ENCODE results near the gene WSCD2. TPM values are rescaled to one million over a fixed set of nuclear protein-coding genes. Genes with fewer than 3 reads are reported as not detected.

WSCD2 gene
- polyA plus RNA-seq, 1 donor (not counting 4 experiments of a cell fraction or from before 2014, with no cell fraction given) = not detected

- peaks cover 4% of the 10 kb centered on the region for H3K4me1 ChIP-seq (ENCODE audit: control insufficient read depth, extremely low read depth, insufficient read depth, low read length)
- dilution Hi-C loops (cut with MboI; ENCODE audit: extremely low pct_ligation_motif_present, low sequenced_read_pairs) = no loop called here
Observed at GRCh38 chr12:108119974-108120862, 8.9 kb upstream of the WSCD2 start.

GRCh38 chr12:108120863-108121165 lies 8.3 kb upstream of the WSCD2 start:
- Histone ChIP-seq H3K9me1 (ENCODE audit: control insufficient read depth, extremely low read depth, insufficient read depth, low read length) (no peaks in the 10 kb centered on the region), H3K36me3 (ENCODE audit: control insufficient read depth in 2 of 2, extremely low read depth in 1 of 2, insufficient read depth in 2 of 2, low read length in 2 of 2) (no peaks in the 10 kb centered on the region)
- dilution Hi-C loops (cut with MboI; ENCODE audit: extremely low pct_ligation_motif_present, low sequenced_read_pairs) = no loop called here

More at GRCh38 chr12:108119974-108120862, 8.9 kb upstream of the WSCD2 start:
- Histone ChIP-seq H3K36me3 (ENCODE audit: control insufficient read depth in 2 of 2, extremely low read depth in 1 of 2, insufficient read depth in 2 of 2, low read length in 2 of 2) (no peaks in the 10 kb centered on the region), H3K9ac (ENCODE audit: control insufficient read depth, extremely low read depth, insufficient read depth, low read length) (no peak overlapping the region), H3K9me1 (ENCODE audit: control insufficient read depth, extremely low read depth, insufficient read depth, low read length) (no peaks in the 10 kb centered on the region), H2AFZ (ENCODE audit: control insufficient read depth, low read length) (no peak overlapping the region), H3K79me2 (ENCODE audit: control insufficient read depth, insufficient read depth, low read length) (no peaks in the 10 kb centered on the region), H4K20me1 (ENCODE audit: control insufficient read depth, extremely low read depth, insufficient read depth, low read length) (no peaks in the 10 kb centered on the region), H3K4me2 (ENCODE audit: control insufficient read depth, extremely low read depth, insufficient read depth, low read depth, low read length) (no peak overlapping the region), H3K27ac (ENCODE audit: control insufficient read depth, insufficient read depth, low read length) (no peak overlapping the region), H3K9me3 (ENCODE audit: control insufficient read depth, low read depth, low read length) (no peaks in the 10 kb centered on the region), H3K4me3 (ENCODE audit: control insufficient read depth in 2 of 3, extremely low read depth in 1 of 3, insufficient read depth in 2 of 3, low read depth in 1 of 3, low read length in 3 of 3) (no peak overlapping the region), H3K27me3 (ENCODE audit: control insufficient read depth, extremely low read depth, insufficient read depth, low read length) (no peaks in the 10 kb centered on the region)
- DNase-seq (ENCODE audit: low read depth, low spot score) (no peak), FAIRE-seq (no peak)
- TF ChIP-seq, protein P1, sequence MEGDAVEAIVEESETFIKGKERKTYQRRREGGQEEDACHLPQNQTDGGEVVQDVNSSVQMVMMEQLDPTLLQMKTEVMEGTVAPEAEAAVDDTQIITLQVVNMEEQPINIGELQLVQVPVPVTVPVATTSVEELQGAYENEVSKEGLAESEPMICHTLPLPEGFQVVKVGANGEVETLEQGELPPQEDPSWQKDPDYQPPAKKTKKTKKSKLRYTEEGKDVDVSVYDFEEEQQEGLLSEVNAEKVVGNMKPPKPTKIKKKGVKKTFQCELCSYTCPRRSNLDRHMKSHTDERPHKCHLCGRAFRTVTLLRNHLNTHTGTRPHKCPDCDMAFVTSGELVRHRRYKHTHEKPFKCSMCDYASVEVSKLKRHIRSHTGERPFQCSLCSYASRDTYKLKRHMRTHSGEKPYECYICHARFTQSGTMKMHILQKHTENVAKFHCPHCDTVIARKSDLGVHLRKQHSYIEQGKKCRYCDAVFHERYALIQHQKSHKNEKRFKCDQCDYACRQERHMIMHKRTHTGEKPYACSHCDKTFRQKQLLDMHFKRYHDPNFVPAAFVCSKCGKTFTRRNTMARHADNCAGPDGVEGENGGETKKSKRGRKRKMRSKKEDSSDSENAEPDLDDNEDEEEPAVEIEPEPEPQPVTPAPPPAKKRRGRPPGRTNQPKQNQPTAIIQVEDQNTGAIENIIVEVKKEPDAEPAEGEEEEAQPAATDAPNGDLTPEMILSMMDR (optimal IDR thresholded peaks at IDR 0.05 in 1 of 3, IDR thresholded peaks at IDR 0.05 in 1 of 3, conservative IDR thresholded peaks at IDR 0.05 in 1 of 3; ENCODE audit: extremely low read depth in 1 of 3, insufficient read depth in 2 of 3, low read length in 3 of 3) = no peak
- TF ChIP-seq EZH2 (IDR thresholded peaks at IDR 0.05; ENCODE audit: low read length) = no peak

More at GRCh38 chr12:108120863-108121165, 8.3 kb upstream of the WSCD2 start:
- H3K27me3 ChIP-seq (ENCODE audit: control insufficient read depth, extremely low read depth, insufficient read depth, low read length) = no peaks in the 10 kb centered on the region
- H3K27ac ChIP-seq (ENCODE audit: control insufficient read depth, insufficient read depth, low read length) = no peak overlapping the region
- H3K4me2 ChIP-seq (ENCODE audit: control insufficient read depth, extremely low read depth, insufficient read depth, low read depth, low read length) = no peak overlapping the region
- TF ChIP-seq, protein P1 (optimal IDR thresholded peaks at IDR 0.05 in 1 of 3, IDR thresholded peaks at IDR 0.05 in 1 of 3, conservative IDR thresholded peaks at IDR 0.05 in 1 of 3; ENCODE audit: extremely low read depth in 1 of 3, insufficient read depth in 2 of 3, low read length in 3 of 3) = no peak
- no peak for TF ChIP-seq EZH2 (IDR thresholded peaks at IDR 0.05; ENCODE audit: low read length)
- no peaks in the 10 kb centered on the region for H3K79me2 ChIP-seq (ENCODE audit: control insufficient read depth, insufficient read depth, low read length)
- no peaks in the 10 kb centered on the region for H4K20me1 ChIP-seq (ENCODE audit: control insufficient read depth, extremely low read depth, insufficient read depth, low read length)
- H3K9me3 ChIP-seq (ENCODE audit: control insufficient read depth, low read depth, low read length) = no peaks in the 10 kb centered on the region
- peaks cover 4% of the 10 kb centered on the region for H3K4me1 ChIP-seq (ENCODE audit: control insufficient read depth, extremely low read depth, insufficient read depth, low read length)
- FAIRE-seq (no peak), DNase-seq (ENCODE audit: low read depth, low spot score) (no peak)
- H3K4me3 ChIP-seq (ENCODE audit: control insufficient read depth in 2 of 3, extremely low read depth in 1 of 3, insufficient read depth in 2 of 3, low read depth in 1 of 3, low read length in 3 of 3) = no peak overlapping the region
- H3K9ac ChIP-seq (ENCODE audit: control insufficient read depth, extremely low read depth, insufficient read depth, low read length) = no peak overlapping the region
- H2AFZ ChIP-seq (ENCODE audit: control insufficient read depth, low read length) = no peak overlapping the region
